ENCODE measurements around the gene USP49.

USP49 gene

DNA sequence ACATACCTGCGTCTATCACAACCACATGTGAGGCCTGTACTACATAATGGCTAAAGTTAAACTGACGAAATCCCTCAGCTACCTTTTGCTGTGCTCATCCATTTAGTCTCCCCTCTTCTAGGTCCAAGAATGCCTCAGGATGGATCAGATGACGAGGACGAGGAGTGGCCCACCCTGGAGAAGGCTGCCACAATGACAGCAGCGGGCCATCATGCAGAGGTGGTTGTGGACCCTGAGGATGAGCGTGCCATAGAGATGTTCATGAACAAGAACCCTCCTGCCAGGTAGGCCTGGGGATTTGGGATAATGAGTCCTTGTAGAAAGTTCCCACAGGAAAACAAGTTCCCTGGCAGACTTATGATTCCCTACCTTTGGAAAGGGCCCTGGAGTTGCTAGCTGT lies 32.1 kb upstream of the USP49 start:
- DNase-seq, result no peak

DNA sequence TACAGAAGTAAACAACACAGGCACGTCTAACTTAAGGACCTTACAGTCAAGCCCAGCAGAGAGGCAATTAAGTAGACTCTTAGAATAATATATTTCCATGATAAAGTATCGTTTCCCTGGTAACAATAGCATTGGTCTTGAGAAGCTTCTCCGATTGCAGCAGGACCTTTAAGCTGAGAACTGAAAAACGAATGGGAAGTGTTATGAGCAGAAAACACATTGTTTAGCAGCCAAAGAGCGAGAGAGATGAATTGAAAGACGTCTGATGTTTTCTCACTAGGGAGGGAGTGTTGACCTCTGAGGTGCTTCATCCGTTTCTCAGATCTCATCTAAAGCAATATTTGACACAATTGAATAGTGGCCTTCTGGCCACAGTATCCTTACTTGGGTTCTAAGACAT lies 27.0 kb upstream of the USP49 start:
- DNase-seq, result no peak

DNA sequence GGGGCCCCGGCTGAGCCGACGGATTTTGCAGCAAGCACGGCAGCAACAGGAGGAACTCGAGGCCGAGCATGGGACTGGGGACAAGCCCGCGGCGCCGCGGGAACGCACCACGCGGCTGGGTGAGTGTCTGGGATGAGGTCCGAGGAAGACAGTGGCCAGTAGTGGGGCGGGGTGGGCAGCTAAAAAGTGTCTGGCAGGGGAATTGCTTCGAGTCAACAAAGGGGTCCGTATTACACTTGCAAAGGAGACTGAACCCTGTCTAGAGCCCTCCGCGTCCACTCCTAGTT lies 26.5 kb upstream of the USP49 start:
- DNase-seq, result no peak

DNA sequence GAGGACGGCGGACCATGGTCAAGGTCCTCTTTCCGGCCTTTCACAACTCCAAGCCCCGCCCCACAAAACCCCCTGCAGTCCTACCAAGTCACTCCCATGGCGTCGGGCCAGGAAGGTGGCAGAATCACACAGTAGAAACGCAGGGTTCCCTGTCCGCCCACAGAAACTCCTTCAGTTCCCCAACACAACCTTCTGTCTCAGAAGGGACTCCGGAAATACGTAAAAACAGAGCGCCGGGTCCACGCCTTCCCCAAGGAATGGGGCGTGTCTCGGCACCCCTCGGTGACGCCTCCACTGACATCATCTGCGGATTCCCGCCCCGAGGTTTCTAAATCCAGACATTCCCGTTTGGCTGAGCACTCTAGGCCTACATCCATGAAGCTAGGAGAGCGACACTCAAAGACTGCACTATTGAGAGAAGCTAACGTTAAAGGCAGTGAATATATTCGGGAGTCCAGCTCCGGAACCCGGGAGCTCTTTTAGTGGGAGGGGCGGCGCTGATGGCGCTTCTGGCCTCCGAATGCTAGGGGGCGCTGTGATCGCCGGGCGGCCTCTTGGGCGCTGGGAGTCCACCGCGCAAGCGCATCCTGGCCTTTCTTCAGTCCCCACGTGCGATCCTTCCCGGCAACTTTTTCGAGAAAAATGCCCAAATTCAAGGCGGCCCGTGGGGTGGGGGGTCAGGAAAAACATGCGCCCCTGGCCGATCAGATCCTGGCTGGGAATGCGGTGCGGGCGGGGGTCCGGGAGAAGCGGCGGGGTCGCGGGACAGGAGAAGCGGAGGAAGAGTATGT lies 25.9 kb upstream of the USP49 start, which contains the start of the genes BYSL and MED20:
Gene BYSL (plus strand): TSS at position 579 of the 791 bp plus-strand sequence. CDS start 64 bp downstream, at position 643.
Gene MED20 (minus strand): TSS at position 219 of the 791 bp plus-strand sequence. CDS start 121 bp downstream, at position 98.
- DNase-seq, result peak; percentile 94

DNA sequence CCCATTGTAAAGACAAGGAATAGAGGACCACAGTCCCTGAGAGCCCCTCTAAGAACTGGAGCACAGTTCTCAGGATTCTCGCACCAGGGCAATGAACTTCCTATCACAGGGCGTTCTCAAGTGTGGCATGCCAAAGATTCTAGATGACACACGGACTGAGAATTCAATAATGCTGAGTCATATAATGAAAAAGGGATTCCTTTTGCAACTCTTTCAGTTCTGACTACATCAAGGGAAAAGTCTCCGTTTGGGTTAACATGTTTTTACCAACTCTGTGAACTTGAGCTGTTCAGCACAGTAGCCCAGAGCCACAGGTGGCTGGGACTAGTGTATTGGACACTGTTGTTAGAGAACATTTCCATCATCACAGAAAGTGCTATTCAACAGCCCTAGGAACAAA lies 22.4 kb upstream of the USP49 start:
- peak; percentile 94 for DNase-seq

DNA sequence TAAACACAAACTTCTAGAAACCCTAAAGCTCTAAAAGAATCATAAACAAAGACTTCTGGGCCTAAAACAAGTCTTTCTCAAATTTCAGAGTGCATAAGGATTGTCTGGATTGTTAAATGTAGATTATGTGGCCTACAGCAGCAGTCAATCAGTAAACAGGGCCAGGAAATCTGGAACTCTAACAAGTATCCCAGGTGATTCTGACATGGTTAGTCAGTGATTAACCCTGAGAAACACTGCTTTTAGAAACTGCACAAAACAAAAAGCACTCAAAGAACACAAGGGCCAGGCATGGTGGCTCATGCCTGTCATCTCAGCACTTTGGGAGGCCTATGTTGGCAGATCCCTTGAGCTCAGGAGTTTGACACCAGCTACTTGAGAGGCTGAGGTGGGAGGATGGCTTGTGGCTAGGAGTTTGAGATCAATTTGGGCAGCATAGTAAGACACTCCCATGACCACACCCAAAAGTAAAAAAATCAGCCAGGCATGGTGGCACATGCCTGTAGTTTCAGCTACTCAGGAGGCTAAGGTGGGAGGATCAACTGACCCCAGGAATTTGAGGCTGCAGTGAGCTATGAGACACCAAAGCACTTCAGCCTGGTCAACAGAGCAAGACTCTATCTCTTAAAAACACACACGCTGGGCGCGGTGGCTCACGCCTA lies 19.8 kb upstream of the USP49 start:
- DNase-seq, result no peak

DNA sequence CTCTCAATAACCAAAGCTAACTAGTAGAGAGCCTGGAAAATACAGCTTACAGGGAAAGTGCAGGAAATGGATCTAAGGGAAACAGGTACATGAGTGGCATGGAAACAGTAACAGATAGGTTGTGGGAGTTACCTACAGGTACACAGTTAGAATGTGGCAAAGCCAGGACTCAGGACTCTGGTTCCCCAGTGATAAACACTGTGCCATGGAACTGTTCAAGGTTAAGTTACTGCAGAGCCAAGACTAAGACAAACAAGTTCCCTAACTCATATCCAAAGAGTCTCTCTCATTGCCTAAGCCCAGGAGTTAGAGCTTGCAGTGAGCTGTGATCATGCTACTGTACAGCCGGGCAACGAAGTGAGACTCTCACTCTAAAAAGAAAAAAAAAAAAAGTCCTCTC lies 19.2 kb upstream of the USP49 start:
- DNase-seq, result no peak

DNA sequence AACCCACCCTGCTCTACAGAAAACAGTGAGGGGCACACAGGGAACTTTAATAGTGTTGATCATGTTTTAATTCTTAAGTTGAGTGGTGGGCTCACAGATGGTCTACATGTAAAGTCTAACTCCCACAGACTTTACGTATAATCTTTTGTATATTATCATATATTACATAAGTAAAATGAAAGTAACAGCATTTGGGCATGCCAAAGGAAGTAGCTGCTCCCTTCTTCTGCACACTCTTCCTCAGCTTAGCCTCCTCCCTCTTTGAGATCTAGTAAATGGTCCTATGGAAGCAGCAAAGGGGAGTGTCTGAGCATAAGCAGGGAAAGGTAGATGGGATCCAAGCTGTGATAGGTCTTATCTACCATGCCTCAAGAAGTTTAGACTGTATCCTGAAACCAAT lies 14.6 kb upstream of the USP49 start:
- no peak for DNase-seq

DNA sequence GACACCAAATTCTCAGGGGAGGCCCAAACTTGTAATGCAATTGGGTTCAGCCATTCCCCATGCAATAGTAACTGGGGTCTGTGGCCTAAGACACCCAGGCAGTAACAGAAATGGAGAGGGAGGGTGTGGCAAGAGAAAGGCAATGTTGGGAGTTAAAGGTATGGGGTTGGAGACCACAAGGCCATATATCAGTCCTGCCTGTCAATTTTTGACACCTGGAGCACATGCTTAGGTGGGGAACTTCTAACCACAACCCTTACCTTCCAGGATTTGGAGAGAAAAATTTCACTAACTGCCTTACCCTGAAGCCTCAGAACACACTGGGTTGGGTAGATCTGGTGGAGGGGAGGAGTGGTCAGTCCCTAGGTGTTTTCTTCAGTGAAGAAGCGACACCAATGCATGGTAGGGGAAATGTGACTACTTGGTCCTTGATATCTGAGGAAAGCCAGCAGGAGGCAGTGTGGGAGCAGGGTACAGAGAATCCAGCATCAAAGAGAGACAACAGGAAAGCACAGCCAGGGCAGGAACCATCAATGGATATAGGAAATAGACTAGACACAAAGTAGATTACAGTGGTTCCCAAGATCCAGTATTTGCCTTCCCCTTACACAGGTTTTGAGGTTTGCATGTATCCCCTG lies 6.8 kb upstream of the USP49 start:
- DNase-seq, result no peak

DNA sequence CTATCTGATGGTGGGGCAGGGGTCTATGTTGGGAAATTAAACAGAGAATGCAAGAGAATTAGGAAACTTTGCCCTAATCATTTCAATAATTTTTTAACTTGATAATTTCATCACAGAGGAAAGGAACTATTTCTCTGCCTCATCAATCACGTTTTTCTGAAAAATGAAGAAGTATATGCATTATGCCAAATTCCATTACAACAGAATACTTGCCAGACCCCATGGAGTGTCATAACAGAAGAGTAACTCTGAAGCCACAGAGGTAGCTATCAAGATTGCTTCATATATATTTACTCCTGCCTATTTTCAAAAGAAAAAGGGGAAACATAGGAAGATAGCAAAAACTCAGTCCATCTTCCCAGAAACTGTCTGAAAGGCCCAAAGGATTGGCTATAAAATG lies 5.7 kb upstream of the USP49 start:
- no peak for DNase-seq

DNA sequence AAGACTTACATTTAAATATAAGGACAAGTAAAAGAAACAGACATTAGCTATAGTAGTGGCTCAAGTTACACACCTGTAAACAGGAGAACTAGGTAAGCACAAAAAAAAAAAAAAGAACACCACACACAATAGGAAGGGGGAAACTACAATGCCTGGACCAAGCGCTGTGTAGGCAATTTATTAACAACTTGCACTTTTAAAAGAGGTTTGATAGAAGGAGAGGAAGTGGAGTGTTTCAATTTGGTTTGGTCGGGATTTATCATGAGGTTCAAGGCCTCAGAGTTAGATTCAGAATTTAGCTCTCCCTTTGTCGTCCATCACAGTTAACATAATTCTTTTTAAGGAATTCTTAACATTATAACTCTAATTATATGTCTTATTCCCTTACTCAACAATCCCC lies 1.1 kb upstream of the USP49 start:
- no peak for DNase-seq

DNA sequence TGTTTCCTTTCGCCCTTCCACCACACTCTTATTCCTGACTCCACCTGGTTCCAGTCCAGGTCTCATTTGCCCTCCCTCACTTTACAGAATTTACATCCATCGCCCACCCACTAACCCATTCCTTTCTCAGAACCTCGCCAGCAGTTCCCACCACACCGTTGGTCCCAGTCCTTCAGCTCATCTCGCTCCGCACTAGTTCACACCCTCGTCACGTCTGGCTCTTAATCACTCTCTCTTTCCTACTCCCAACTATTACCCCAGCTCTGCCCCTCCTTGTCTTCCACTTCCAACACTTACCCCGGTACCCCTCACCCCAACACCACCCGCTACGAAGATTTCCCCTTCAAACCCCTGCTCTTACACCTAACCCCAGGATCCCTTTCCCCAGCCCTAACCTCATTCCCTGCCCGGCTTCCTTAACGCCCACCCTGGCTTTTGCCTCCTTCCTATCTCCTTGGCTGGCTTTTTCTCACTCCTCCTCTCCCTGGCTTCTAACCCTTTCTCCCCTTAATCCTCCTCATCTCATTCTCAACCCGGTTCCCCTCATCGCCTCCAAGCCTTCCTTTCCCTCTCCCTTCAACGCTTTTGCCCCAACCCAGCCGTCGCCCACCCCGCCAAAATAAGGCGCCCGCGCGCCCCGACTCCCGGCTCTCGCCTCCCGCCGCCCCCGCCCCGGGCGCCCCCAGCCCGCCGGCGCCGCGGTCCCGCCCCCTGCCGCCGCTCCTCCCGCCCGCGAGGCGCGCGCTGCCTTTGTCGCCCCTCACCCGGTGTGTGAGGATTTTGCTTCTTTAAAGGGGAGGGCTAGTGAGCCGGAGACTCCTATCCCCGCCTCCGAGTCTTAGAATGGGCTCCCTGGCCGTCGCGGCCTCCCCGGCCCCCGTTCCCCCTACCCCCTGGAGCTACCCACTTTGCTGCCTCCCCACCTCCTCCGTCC lies 542 bp downstream of the USP49 start:
- DNase-seq, result no peak

DNA sequence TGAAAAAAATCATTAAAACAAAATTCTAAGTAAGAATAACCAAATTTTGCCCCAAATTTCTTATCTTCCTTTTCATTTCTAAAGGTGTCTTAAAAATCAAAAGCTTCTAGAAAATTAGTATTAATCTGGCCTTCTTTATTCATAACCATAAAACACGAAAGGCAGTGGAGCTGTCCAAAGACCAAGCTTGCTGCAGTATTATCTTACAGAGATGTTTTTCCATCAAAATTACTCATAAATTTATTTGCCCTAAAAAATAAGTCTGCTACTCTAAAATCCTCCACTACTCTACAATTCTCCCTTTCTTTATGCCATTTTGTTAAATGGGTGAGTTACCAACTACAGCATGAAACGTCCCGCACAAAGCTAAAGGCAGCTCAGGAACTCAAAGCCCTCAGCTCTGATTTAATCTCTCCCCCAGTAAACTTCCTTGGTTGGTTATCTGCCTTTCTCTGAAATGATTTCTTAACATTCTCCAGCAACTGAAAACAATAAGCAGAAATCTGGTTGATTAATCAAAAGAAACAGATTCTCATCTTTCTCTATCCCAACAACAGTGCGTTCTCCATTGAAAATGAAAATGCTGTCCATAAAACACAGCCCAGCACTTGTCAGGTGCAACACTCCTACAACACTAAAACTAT lies 2.1 kb downstream of the USP49 start:
- DNase-seq, result no peak

DNA sequence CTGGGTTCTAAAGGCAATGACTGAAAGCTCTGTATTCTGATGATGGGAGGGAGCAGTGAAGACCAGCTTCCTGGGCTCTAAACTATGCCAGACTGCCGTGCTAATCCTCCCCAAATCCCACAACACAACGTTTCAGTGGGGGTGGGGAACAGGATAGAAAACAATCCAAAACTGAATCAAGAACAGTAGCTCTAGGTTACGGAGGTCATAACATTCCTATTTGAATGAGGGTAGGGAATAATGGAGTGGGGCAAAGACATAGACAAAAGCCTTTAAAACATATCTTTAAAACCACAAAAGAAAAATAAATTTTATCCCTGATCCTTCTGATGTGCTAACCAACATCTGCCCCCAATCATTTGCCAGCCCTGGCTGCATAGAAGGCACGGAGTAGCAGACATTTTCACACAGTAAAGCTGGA lies 7.8 kb downstream of the USP49 start:
- no peak for DNase-seq

DNA sequence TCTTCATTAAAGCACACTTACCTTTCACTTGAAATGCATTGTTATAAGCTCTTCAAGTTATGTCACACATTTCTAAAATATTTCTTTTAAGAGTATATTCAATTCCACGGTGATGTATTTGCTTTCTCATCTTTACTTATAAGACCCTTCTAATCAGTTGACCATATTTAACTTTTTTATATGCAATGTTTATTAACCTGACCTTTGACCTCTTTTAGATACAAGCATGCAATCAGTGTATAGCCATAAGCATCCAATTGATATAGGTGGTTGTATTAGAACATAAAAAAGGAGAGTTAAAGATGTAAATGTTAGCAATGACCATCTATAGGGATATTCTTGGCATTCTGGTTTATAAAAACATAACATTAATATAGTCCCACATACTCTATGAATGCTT lies 9.2 kb downstream of the USP49 start:
- no peak for DNase-seq

DNA sequence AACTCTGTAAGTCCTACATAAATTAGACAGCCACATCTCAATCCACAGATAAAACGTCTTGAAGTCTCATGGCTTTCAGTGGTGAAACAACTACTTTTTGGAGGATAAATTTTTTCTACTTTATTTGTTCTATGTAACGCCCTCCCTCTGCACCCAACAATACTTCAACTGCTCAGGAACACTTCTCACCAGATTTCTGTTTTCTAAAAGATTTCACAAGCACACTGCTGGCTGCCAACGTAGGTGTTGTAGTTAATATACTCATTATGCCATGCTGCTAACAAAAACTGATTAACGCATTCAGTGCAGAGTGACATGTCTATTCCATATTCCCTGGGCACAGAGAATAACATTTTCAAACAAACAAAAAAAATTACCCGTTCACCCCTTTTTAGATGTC lies 10.2 kb downstream of the USP49 start:
- no peak for DNase-seq

DNA sequence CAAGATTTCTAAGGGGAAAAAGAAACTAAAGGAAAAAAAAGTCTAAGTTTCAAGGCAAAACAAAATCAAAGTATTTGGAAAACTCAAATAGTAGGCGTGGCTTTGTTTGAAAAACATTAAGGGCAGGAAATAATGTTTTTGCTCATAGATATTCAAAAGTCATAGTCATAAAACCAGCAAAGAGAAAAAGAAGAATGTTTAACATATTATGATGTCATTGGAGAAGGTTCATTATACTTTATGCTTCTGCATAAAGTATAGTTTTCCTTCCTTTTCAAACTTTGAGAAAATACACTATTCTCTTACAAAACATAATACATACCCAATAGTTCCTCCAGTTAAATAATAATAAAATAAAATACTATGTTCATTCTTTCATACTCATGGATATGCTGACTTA lies 13.7 kb downstream of the USP49 start:
- no peak for DNase-seq

DNA sequence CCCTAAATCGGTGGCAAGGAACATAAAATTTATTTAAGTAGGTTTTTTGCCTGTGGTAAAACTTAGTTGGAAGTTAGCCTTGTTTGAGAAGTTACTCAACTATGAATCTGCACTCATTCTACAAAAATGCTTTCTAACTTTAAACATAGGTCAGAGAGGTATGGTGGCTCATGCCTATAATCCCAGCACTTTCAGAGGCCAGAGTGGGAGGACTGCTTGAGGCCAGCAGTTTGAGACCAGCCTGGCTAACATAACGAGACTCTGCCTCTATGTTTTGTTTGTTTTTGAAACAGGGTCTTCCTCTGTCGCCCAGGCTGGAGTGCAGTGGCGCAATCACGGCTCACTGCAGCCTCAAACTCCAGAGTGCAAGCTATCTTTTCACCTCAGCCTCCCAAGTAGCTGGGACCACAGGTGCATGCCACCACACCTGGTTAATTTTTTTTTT lies 16.2 kb downstream of the USP49 start:
- no peak for DNase-seq

DNA sequence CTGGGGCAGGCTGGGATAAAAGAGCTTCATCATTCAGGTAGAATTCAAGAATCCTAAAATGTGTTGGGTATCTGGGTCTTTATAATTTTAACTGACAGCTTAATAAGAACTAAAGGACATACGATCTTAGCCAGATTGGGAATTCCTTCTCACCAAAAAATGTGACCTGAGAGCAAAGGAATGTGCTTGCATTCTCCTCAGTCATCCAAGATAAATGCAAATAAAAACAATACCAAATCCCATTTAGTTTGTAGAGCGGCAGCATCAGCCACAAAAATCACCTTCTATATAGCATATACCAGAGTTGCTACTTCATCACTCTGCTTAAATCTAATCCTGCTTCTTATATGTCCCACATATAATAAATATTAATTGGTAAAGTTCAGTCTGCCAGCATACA lies 16.9 kb downstream of the USP49 start:
- DNase-seq, result peak; percentile 26

DNA sequence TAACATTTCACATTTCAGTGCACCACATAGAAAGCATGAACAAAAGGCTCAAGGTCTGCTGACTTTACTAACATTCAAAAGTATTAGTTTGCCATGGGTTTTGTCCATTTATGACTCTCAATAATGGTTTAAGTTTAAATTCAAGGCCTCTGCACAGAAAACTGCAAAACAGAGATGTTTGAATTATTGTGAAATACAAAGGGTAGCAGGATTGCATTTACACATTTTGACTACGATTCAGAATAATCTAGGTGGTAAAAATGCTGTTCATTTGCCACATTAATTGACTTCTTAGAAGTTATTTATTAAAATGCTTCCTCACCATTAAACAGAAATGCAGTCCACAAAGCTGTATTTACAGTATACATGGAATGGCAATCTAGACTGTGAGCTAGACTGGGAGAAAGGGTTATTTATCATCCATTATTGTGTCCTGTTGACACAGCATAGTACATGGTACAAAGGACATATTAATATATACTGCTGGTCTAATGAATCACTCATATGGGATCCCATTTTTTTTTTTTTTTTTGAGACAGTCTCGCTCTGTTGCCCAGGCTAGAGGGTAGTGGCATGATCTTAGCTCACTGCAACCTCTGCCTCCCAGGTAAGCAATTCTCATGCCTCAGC lies 18.0 kb downstream of the USP49 start:
- DNase-seq, result no peak

DNA sequence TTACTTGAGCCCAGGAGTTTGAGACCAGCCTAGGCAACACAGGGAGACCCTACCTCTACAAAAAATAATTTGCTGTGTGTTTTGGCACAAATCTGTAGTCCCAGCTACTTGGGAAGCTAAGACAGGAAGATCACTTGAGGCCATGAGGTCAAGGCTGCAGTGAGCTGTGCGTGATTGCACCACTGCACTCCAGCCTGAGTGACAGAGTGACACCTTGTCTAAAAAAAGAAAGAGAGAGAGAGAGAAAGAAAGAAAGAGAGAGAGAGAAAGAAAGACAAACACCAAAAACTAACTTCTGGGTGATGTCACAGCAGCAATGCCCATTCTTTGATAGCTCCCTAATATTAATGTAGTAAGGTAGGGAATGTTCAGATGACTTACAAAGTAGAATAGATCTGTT lies 20.4 kb downstream of the USP49 start:
- no peak for DNase-seq

DNA sequence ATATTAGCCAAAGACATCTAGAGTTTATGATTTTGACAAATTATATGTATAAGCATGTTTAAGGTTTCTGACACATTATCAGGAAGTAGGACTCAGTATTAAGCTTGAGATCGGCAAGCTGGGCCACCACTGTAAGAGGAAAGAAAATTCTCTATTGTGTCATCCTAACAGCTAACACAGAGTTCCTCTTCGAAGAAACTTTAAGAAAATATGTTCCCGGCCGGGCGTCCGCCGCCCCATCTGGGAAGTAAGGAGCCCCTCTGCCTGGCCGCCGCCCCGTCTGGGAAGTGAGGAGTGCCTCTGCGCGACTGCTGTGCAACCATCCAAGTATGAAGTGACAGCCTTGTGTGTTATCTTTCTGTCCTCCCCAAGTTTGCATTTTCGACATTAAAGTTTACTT lies 23.0 kb downstream of the USP49 start:
- no peak for DNase-seq

All from kidney glomerular epithelial cell (primary cell).